Uterus (tissue), 4 donors: Measurements from ENCODE around the gene VAMP1. TPM values are rescaled to one million over a fixed set of nuclear protein-coding genes. Genes with fewer than 3 reads are reported as not detected.
"Not testable (repeated sequence)": the region's sequence is repeated elsewhere in the genome, so short reads cannot be mapped to it uniquely, and the experiment has no call there.

Experiments
- DNase-seq, 2 donors: peaks; one replicate each; pipeline ENCODE4 v3.0.0-alpha.2; 2019 to 2020
- H3K27ac ChIP-seq, 2 donors: fragments of 200-600 bp; sonication (generic); 1 replicate in 1 of 2; 2 replicates in 1 of 2; pipeline ENCODE4 v1.5.1; 2016 to 2018
- H3K27me3 ChIP-seq, 2 donors: fragments of 200-600 bp; sonication (generic); one replicate each; pipeline ENCODE4 v1.5.1; 2018 to 2019; ENCODE audit warnings: control low read depth in 1 of 2
- H3K36me3 ChIP-seq, 2 donors: fragments of 200-600 bp; sonication (generic); one replicate each; pipeline ENCODE4 v1.5.1; 2019; ENCODE audit warnings: control low read depth in 1 of 2
- H3K4me1 ChIP-seq, 2 donors: fragments of 200-600 bp; sonication (generic); one replicate each; pipeline ENCODE4 v1.5.1; 2018 to 2019; ENCODE audit warnings: control low read depth in 1 of 2
- H3K4me3 ChIP-seq, 2 donors: fragments of 200-600 bp; sonication (generic); 1 replicate in 1 of 2; 2 replicates in 1 of 2; pipeline ENCODE4 v1.5.1; 2018 to 2019; ENCODE audit warnings: mild to moderate bottlenecking in 1 of 2
- H3K9me3 ChIP-seq, 2 donors: fragments of 200-600 bp; sonication (generic); one replicate each; pipeline ENCODE4 v1.5.1; 2019; ENCODE audit warnings: control low read depth in 1 of 2
- POLR2A ChIP-seq, 2 donors: fragments of 450-650 bp; IDR thresholded peaks; one replicate each; pipeline ENCODE4 v1.6.1; 2016; ENCODE audit warnings: antibody characterized with exemption in 2 of 2, mild to moderate bottlenecking in 1 of 2, moderate library complexity in 1 of 2
- intact Hi-C: fragments of 100-400 bp; cut with DNase I; formaldehyde crosslinking; loops from one replicate; pipeline ENCODE4 v1.15.1; 2023; ENCODE audit warnings: low total_unique reads
- total RNA-seq, 4 donors: library from RNA; depleted of rRNA in 3 of 4; stranded (reverse); fragments of >200 nt in 3 of 4; gene quantifications; one replicate each; pipeline versions ENCODE4 v1.1.0 to v1.2.4, GENCODE V29; 2014 to 2023
- TF ChIP-seq, protein P1 (sequence below), 4 experiments: fragments of 200-600 bp in 2 of 4; fragments of 450-650 bp in 2 of 4; sonication (generic) in 2 of 4; IDR thresholded peaks; one replicate each; pipeline ENCODE4 v1.5.1; 2016 to 2019; ENCODE audit warnings: antibody characterized with exemption in 4 of 4, mild to moderate bottlenecking in 2 of 4, moderate library complexity in 1 of 4
- donor health status: DM: yes; HTN: yes; CAD: no.

The VAMP1 gene
- total RNA-seq, 4 donors from 2014 or later: 1.0 to 17.7 (median 6.8) TPM

DNA sequence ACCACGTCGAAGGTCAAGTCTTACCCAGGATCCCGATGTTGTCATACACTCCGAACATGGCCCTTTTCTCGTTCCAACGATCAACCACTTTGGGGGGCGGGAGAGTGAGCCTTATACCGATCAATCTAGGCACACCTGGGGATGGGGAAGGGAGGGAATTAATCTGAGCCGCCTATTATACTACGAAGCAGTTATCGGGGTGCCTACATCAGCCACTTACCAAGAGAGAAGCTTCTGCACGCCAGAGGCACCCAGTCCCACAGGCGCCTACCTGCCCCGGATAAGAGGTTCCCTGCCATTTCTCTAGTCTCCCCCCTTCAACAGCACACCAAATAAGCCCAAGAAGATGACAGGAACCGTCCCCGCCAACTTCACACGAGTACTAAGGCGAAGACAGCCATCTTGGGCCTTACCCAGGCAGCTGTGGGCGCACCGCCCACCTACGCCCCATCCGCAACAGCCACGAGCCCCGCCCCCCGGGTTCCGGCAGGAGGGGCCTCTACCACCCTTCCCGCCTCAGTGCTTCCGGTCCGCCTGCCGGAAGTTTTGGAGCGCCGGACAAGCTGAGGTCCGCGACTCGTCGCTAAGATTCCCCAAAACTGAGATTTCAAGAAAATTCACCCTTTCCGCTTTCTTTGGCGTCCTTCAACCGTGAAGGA lies 22.5 kb upstream of the VAMP1 start, which contains the start of gene MRPL51:
MRPL51 (minus strand) TSS at position 425 of the 659 bp plus-strand sequence; CDS start at position 299, 126 bp downstream.
- Histone ChIP-seq H3K27ac (peak within 1 kb of the TSS; percentile 94 to 95), H3K36me3 (no peaks in the 10 kb centered on the region), H3K4me3 (peak within 1 kb of the TSS; percentile 68 to 70), H3K27me3 (no peaks in the 10 kb centered on the region), H3K4me1 (peaks cover 5 to 14% of the 10 kb centered on the region in 2 donors), H3K9me3 (no peaks in the 10 kb centered on the region)
- TF ChIP-seq, protein P1, sequence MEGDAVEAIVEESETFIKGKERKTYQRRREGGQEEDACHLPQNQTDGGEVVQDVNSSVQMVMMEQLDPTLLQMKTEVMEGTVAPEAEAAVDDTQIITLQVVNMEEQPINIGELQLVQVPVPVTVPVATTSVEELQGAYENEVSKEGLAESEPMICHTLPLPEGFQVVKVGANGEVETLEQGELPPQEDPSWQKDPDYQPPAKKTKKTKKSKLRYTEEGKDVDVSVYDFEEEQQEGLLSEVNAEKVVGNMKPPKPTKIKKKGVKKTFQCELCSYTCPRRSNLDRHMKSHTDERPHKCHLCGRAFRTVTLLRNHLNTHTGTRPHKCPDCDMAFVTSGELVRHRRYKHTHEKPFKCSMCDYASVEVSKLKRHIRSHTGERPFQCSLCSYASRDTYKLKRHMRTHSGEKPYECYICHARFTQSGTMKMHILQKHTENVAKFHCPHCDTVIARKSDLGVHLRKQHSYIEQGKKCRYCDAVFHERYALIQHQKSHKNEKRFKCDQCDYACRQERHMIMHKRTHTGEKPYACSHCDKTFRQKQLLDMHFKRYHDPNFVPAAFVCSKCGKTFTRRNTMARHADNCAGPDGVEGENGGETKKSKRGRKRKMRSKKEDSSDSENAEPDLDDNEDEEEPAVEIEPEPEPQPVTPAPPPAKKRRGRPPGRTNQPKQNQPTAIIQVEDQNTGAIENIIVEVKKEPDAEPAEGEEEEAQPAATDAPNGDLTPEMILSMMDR (IDR thresholded peaks at IDR 0.05): no peak
- peak; percentile 68 to 69 for TF ChIP-seq POLR2A (IDR thresholded peaks at IDR 0.05)
- DNase-seq: peak; percentile 94 to 95
- intact Hi-C loops: no loop called here

DNA sequence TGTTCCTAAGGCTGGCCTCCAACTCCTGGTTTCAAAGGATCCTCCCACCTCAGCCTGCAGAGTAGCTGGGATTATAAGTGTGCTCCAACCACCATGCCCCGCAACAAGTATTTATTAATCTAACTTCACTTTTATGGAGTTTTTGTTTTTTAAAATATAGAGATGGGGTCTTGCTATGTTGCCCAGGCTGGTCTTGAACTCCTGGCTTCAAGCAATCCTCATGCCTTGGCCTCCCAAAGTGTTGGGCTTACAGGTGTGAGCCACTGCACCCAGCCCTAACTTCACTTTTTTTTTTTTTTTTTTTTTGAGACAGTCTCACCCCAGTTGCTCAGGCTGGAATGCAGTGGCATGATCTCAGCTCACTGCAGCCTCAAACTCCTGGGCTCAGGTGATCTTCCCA lies 20.2 kb upstream of the VAMP1 start:
- H3K4me1 ChIP-seq: peaks cover 5 to 14% of the 10 kb centered on the region in 2 donors
- H3K27me3 ChIP-seq, H3K4me3 ChIP-seq, DNase-seq, H3K9me3 ChIP-seq, intact Hi-C loops, H3K36me3 ChIP-seq, H3K27ac ChIP-seq: not testable (repeated sequence)

DNA sequence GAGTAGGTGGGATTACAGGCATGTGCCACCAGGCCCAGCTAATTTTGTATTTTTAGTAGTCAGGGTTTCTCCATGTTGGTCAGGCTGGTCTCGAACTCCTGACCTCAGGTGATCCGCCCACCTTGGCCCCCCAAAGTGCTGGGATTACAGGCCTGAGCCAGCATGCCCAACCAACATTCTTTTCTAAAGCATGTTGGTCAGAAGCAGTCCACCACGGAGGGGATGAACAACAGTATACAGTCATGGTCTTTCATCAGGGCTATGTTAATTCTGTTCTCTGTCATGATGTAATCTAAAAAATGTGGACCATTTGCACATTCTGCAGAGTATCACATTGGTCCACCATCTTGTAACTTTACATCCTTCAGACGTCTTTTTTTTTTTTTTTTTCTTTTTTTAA lies 19.0 kb upstream of the VAMP1 start:
- Histone ChIP-seq H3K36me3 (no peaks in the 10 kb centered on the region), H3K4me1 (peaks cover 0 to 3% of the 10 kb centered on the region in 2 donors), H3K27ac (no peak overlapping the region), H3K27me3 (no peaks in the 10 kb centered on the region), H3K9me3 (no peaks in the 10 kb centered on the region), H3K4me3 (no peak overlapping the region)
- TF ChIP-seq, protein P1 (IDR thresholded peaks at IDR 0.05): no peak
- TF ChIP-seq POLR2A (IDR thresholded peaks at IDR 0.05): no peak
- DNase-seq: no peak
- intact Hi-C loops: no loop called here

DNA sequence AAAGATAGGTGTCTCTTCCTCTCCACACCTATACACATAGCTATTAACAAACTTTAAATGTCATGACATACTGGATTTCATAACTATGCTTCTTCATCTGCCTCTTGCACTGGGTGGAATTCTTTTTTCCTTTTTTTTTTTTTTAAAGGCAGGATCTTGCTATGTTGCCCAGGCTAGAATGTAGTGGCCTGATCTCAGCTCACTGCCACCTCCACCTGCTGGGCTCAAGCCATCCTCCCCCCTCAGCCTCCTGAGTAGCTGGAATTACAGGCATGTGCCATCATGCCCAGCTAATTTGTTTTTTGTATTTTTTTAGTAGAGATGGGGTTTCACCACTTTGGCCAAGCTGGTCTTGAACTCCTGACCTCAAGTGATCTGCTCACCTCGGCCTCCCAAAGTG lies 17.8 kb upstream of the VAMP1 start:
- Histone ChIP-seq H3K27ac (no peak overlapping the region), H3K9me3 (no peaks in the 10 kb centered on the region), H3K4me3 (no peak overlapping the region), H3K27me3 (no peaks in the 10 kb centered on the region), H3K36me3 (no peaks in the 10 kb centered on the region), H3K4me1 (no peaks in the 10 kb centered on the region)
- intact Hi-C loops: no loop called here
- no peak for DNase-seq
- no peak for TF ChIP-seq POLR2A (IDR thresholded peaks at IDR 0.05)
- TF ChIP-seq, protein P1 (IDR thresholded peaks at IDR 0.05): no peak

DNA sequence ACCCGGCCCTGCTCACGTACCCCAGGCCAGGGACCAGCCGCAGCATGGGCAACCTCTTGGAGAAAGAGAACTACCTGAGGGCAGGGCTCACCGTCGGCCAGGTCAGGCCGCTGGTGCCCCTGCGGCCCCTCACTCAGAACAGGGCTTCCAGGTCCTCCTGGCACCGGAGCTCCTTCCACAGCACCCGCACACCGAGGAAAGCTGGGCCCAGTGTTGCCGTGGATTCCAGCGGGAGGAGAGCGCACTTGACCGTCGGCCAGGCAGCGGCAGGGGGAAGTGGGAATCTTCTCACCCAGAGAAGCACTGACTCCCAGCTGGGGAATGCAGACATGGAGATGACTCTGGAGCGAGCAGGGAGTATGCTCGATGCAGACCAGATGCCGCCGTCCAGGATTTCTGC lies 7.9 kb upstream of the VAMP1 start:
- Histone ChIP-seq H3K4me3 (no peak overlapping the region), H3K36me3 (no peaks in the 10 kb centered on the region), H3K4me1 (no peaks in the 10 kb centered on the region), H3K27ac (no peak overlapping the region), H3K27me3 (no peaks in the 10 kb centered on the region), H3K9me3 (no peaks in the 10 kb centered on the region)
- TF ChIP-seq POLR2A (IDR thresholded peaks at IDR 0.05): no peak
- TF ChIP-seq, protein P1 (IDR thresholded peaks at IDR 0.05): no peak
- DNase-seq: no peak
- intact Hi-C loops: no loop called here

DNA sequence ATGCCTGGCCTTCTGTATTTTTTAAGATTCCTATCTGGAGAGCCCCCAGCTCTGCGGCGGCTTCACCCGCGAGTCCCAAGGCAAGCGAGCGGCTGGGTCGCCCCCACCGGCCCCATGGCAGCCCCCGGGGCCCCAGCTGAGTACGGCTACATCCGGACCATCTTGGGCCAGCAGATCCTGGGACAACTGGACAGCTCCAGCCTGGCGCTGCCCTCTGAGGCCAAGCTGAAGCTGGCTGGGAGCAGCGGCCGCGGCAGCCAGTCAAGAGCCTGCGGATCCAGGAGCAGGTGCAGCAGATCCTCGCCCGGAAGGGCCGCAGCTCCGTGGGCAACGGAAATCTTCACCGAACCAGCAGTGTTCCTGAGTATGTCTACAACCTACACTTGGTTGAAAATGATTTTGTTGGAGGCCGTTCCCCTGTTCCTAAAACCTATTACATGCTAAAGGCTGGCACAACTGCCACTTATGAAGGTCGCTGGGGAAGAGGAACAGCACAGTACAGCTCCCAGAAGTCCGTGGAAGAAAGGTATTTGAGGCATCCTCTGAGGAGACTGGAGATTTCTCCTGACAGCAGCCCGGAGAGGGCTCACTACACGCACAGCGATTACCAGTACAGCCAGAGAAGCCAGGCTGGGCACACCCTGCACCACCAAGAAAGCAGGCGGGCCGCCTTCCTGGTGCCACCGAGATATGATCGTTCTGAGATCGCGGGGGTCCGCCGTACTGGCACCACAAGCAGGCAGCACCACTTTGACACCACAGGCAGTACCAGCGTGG lies 7.3 kb upstream of the VAMP1 start:
- H3K4me3 ChIP-seq, intact Hi-C loops, H3K4me1 ChIP-seq: not testable (repeated sequence)

More for the DNA sequence above, 7.3 kb upstream of the VAMP1 start:
- not testable (repeated sequence) for H3K9me3 ChIP-seq, H3K36me3 ChIP-seq, H3K27me3 ChIP-seq, DNase-seq, H3K27ac ChIP-seq
